GM18870 (cell line): ENCODE results near the gene NUDT8.
A peak's percentile ranks its signal among the peaks of the same experiment; 100 is the strongest.

Experiments
- ATAC-seq: cut with Tn5 transposase; IDR thresholded peaks from one replicate; pipeline ENCODE4 v1.9.1; 2021; ENCODE audit warnings: moderate library complexity; ENCODE audit not compliant: unreplicated experiment

NUDT8 gene

GRCh38 chr11:67629386-67630227, at the start of gene NUDT8:
TSS of gene NUDT8 (minus strand) at chr11:67629937. CDS start at chr11:67629911, 26 bp downstream.
- ATAC-seq, result peak; percentile 42

DNA sequence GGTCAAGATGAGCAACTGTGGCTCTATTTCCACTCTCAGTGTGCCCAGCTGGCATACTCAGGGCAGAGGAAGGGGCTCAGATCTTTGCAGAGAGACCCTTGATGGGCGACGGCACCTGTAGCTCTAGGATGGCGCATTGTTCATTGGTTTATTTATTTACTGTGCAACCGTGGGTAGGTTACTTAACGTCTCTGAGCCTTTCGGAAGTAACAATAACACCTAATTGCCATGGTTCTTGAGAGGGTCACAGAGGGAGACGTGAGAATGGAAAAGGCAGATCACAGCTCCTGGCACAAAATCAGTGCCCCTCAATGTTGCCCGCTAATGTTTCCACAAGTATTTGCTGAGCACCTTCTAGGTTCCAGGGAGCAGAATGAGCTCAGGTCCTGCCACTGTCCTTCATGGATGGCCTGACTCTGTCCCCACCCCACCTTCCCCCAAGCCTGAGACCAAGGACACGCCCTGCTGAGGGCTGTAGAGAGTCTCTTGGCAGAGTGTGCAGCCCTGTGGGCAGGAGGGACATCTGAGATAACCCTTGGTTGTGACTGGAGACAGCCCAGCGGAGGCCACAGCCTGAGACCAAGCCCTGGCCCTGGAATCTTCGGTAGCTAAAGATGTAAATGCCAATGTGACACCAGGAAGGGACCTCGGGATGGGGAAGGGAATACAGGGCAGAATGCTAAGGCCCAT, 45.5 kb upstream of the NUDT8 start:
- ATAC-seq, result no peak

DNA sequence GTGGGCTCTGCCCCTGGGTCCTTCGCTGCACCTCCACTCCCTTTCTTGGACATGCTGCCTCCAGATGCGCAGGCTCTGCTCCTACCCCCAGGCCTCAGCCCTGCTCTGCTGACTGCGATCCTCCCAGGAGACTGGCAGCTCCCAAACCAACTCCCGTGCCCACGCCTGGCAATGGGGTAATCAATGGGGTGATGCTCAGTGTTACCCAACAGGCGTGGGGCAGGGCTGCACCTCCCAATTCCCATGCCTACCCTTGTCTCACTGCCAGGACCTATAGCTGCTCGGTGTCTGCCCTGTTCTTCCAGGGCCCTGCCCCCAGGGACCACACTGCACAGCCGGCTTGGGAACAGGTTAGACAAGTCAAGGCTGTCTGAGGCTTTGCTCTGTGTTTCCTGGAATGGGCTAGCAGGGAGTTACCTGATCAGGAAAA, 44.7 kb upstream of the NUDT8 start, which contains the start of gene ALDH3B2:
Gene ALDH3B2, minus strand, starts transcription at position 182 of the 430 bp plus-strand sequence. CDS start 7,688 bp downstream, outside the sequence.
- ATAC-seq, result no peak

- no peak for ATAC-seq
Measured at GRCh38 chr11:67673902-67674301, 44.2 kb upstream of the NUDT8 start.

DNA sequence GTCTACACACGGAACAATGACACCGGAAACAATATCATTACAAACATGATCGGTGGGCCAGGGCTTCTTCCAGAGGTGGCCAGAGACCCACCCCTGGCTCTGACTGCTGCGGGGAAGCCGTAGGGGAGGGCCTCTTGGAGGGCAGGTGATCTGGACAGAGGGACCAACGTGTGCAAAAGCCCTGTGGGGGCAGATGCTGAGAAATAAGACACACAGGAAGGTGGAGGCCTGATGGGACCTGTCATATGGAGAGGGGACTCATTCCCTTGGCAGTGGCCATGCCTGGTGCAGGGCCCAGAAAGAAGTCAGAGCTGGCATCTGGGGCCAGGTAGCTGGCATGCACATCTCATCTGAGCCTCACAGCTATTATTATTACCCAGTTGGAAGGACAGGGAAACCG, 43.6 kb upstream of the NUDT8 start:
- ATAC-seq, result no peak

GRCh38 chr11:67671211-67671520, 41.4 kb upstream of the NUDT8 start:
- ATAC-seq, result no peak

DNA sequence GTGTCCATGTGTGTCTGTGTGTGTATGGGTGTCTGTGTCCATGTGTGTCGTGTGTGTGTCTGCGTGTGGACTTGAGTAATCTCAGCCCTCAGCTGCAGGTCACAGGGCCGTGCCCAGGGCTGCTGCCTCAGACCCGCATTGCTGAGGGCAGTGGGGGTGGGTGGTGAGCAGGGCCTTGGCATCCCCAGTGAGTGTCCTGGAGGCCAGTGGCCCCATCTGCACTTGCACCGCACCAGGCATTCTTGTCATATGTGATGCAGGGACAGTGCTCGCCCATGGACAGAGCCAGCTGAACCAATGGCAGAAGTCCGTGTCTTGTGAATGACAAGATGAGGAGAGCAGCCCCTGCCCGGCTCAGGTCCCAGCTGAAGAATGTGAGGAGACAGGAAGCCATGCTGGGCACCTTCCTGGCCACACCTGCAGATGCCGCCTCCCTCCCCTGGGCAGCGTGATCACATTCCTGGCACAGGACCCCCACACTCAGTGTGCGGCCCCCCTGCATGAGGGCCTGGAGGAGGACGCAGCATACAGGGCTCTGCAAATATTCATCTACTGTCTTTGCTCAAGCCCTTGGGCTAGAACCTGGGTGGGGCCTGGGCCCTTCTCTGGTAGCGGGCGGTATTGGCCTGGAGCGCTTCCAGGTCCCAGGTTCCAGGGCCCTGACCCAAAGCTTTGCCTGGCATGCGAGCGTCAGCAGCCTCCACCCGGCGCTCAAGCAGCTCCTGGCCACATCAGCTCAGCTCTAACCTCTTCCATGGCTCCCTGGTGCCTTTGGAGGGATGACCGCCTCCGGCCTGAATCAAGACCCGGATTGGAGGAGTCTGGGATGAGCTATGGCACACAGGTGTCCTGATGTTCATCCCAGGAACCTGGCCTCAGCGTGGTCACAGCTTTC, 40.8 kb upstream of the NUDT8 start:
- ATAC-seq, result no peak

DNA sequence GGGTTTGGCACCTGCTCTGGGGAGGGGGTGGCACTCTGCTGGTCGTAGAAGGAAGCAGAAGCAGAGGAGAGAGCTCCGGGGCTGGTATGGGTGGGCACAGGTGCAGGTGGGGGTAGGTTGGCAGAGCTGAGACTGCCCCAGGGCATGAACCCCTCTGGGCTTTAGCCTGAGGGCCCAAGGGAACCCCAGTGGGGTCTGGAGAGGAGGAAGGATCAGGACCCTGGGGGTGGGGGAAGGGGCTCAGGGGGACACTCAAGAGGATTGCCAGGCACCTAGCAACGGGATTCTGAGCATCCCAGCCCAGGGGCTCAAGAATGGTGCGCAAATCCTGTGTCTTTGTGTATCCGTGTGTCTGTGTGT, 38.4 kb upstream of the NUDT8 start:
- ATAC-seq, result no peak

- no peak for ATAC-seq
Measured at GRCh38 chr11:67667490-67668191, 37.9 kb upstream of the NUDT8 start.

DNA sequence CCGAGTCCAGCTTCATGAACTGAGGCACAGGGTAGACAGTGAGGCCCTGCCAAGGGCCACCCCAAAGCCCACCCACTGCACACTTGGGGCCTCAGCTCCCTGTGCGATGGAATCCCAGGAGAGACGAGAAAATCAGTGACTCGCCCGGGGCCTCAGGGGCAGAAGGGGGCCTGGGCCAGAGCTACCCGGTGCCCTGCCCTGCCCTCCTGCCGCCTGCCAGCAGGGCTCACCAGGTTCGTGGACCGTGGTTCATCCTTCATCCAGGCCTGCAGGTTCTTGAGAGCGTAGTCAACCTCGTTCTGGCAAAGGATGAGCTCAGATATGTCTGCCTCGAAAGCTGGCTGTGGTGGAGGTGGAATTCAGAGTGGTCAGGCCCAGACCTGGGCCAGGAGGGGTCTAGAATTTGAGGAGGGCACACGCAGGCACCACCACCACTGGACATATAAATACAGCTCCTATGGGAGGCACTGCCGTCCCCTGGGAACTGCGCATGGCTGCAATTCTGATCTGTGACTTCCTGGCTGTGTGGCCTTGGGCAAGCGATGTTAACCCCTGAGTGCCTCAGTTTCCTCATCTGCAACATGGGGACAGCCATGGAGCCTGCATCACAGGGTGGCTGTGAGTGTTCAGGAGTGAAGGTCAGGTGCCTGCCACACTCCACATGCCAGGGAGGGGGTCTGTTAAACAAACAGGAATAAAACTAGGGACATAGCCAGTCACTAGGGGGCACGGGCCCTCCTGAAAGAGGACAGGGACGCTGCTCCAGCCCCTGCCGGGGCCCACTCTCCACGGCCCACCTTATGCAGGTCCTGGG, 37.1 kb upstream of the NUDT8 start:
- ATAC-seq, result no peak

GRCh38 chr11:67666303-67666645, 36.5 kb upstream of the NUDT8 start:
- ATAC-seq, result no peak

- no peak for ATAC-seq
Measured at GRCh38 chr11:67665541-67666302, 36.0 kb upstream of the NUDT8 start.

GRCh38 chr11:67664696-67665540, 35.2 kb upstream of the NUDT8 start:
- no peak for ATAC-seq

DNA sequence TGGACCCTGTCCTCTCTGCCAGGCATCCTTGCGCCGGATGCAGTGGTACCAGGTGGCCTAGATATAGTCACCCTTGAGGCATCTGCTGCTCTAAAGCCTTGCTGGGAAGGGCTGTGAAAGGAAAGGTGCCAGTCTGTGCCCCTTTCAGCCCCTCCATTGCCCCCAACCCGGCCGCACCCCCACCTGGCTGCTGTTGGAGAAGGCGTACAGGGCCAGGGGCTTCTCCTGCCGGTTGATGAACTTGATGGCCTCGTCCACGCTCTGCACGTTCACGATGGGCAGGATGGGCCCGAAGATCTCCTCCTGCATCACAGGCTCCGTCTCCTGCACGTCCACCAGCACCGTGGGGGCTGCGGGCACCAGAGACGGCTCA, 34.5 kb upstream of the NUDT8 start:
- ATAC-seq, result no peak

DNA sequence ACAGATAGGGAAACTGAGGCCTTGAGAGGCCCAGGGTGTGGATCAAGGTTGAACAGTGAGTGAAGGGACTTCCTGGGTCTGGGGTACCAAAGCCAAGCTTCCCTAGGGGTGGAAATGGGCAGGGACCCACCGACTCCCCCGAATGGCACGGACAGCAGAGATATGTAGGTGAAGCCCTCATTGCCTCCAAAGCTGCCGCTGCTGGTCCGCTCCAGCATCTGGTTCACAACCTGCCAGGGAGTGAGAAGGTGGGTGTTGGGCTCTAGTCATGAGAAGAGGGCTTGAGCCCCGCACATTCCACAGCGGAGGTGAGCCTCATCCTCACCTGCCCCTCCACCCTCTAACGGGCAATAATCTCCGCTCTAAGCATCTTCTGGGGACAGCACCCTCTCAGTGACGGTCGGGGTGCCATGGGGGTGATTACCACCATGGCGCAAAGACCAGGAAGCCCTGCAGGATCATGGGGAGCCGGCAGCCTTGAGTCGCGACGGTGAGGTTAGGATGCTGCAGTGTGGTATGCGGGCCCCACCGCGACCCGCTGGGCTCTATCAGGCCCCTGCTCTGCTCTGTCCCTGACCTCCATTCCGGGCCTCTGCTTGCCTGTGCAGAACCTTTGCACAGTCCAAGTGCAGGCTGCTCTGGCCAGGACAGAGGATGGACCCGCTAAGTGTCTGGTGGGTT, 33.9 kb upstream of the NUDT8 start:
- no peak for ATAC-seq

- no peak for ATAC-seq
Measured at GRCh38 chr11:67662835-67663531, 33.2 kb upstream of the NUDT8 start.

- ATAC-seq, result no peak
Measured at GRCh38 chr11:67662142-67662834, 32.6 kb upstream of the NUDT8 start.
